HepG2 (cell line): ENCODE measurements around the gene EPDR1. TPM values are rescaled to one million over a fixed set of nuclear protein-coding genes. Genes with fewer than 3 reads are reported as not detected.

Source experiments
- ARNTL ChIP-seq: sonication (generic); formaldehyde crosslinking; IDR thresholded peaks from 2 replicates; pipeline ENCODE4 v1.4.0; 2020; ENCODE audit warnings: mild to moderate bottlenecking, missing genetic modification reagents
- BCL6 ChIP-seq: IDR thresholded peaks from 2 replicates; pipeline ENCODE4 v1.6.1; 2016; ENCODE audit warnings: missing genetic modification reagents, missing compliant biosample characterization
- BRF2 ChIP-seq: sonication (generic); formaldehyde crosslinking; IDR thresholded peaks from 2 replicates; pipeline ENCODE4 v1.8.1; 2022; ENCODE audit warnings: mild to moderate bottlenecking, missing genetic modification reagents
- FOXP4 ChIP-seq: sonication (generic); formaldehyde crosslinking; IDR thresholded peaks from 2 replicates; pipeline ENCODE4 v1.4.0; 2020; ENCODE audit warnings: missing genetic modification reagents
- GMEB2 ChIP-seq: IDR thresholded peaks from 2 replicates; pipeline ENCODE4 v1.6.1; 2016; ENCODE audit warnings: missing biosample characterization, missing genetic modification reagents, low read depth
- GTF3A ChIP-seq: sonication (generic); formaldehyde crosslinking; conservative IDR thresholded peaks from 2 replicates; pipeline ENCODE4 v1.4.0; 2020; ENCODE audit warnings: mild to moderate bottlenecking, missing genetic modification reagents
- HMGXB4 ChIP-seq, 2 experiments: sonication (generic) in 1 of 2; formaldehyde crosslinking in 1 of 2; IDR thresholded peaks; 2 replicates each; pipeline versions ENCODE4 v1.4.0 to v1.6.1; 2018 to 2020; ENCODE audit warnings: missing genetic modification reagents in 2 of 2, borderline replicate concordance in 1 of 2, low read depth in 1 of 2, mild to moderate bottlenecking in 1 of 2, missing biosample characterization in 1 of 2
- KAT2B ChIP-seq: fragments of 150-350 bp; IDR thresholded peaks from 2 replicates; pipeline ENCODE4 v1.6.1; 2014; ENCODE audit warnings: low read depth, low read length, borderline replicate concordance
- POLR2A ChIP-seq, 2 experiments: IDR thresholded peaks; 2 replicates each; pipeline ENCODE4 v1.6.1; 2011; ENCODE audit warnings: low read depth in 2 of 2, low read length in 2 of 2, mild to moderate bottlenecking in 1 of 2, moderate library complexity in 1 of 2; ENCODE audit not compliant: insufficient read depth in 1 of 2
- SP2 ChIP-seq: sonication (generic); formaldehyde crosslinking; IDR thresholded peaks from 2 replicates; pipeline ENCODE4 v1.5.1; 2020; ENCODE audit warnings: mild to moderate bottlenecking, missing genetic modification reagents
- TCF7 ChIP-seq: sonication (generic); IDR thresholded peaks from 2 replicates; pipeline ENCODE4 v1.6.1; 2016; ENCODE audit warnings: antibody characterized with exemption, low read depth
- THAP9 ChIP-seq: sonication (generic); formaldehyde crosslinking; IDR thresholded peaks from 2 replicates; pipeline ENCODE4; 2020; ENCODE audit warnings: missing genetic modification reagents, mild to moderate bottlenecking, borderline replicate concordance
- TMF1 ChIP-seq: sonication (generic); formaldehyde crosslinking; IDR thresholded peaks from 2 replicates; pipeline ENCODE4 v1.8.1; 2022; ENCODE audit warnings: low read depth, missing genetic modification reagents
- ZBTB25 ChIP-seq: IDR thresholded peaks from 2 replicates; pipeline ENCODE4 v1.6.1; 2018; ENCODE audit warnings: missing genetic modification reagents
- ZMAT5 ChIP-seq: sonication (generic); formaldehyde crosslinking; IDR thresholded peaks from 2 replicates; pipeline ENCODE4 v1.5.0; 2020; ENCODE audit warnings: mild to moderate bottlenecking, low read depth, missing genetic modification reagents, borderline replicate concordance
- ZNF547 ChIP-seq: sonication (generic); formaldehyde crosslinking; IDR thresholded peaks from 2 replicates; pipeline ENCODE4 v1.5.1; 2020; ENCODE audit warnings: mild to moderate bottlenecking, missing genetic modification reagents
- polyA plus RNA-seq, 8 experiments: library from polyadenylated mRNA; depleted of rRNA in 3 of 8; stranded (reverse) in 7 of 8; unstranded in 1 of 8; fragments of >200 nt; fragmentation: Illumina TruSeq in 4 of 8; extraction: Trizol in 4 of 8; gene quantifications; 2 replicates each; pipeline versions ENCODE4 v1.2.1 to v1.2.3, GENCODE V29; 2011 to 2016; ENCODE audit warnings: low read depth in 4 of 8, missing spikeins in 1 of 8, mixed read lengths in 1 of 8; ENCODE audit not compliant: insufficient read depth in 1 of 8
- total RNA-seq, 5 experiments: library from RNA; depleted of rRNA; stranded (reverse); fragments of >200 nt; fragmentation: Illumina TruSeq; extraction: Trizol; gene quantifications; 2 replicates each; pipeline ENCODE4 v1.2.3, GENCODE V29; 2016; ENCODE audit warnings: low read depth in 1 of 5

Gene EPDR1
- total and polyA plus RNA-seq, 2 of the 13 experiments (the other 11 are each of a cell fraction or from before 2014, with no cell fraction given): 38.3 to 50.2 TPM

- TF ChIP-seq HMGXB4 (CRISPR knock-in tag; IDR thresholded peaks at IDR 0.05; ENCODE audit: borderline replicate concordance in 1 of 2, low read depth in 1 of 2) (peak; percentile 68 to 94), SP2 (CRISPR knock-in tag) (no peak), FOXP4 (CRISPR knock-in tag) (peak; percentile 98), BCL6 (CRISPR knock-in tag) (peak; percentile 96), TCF7 (peak; percentile 99), BRF2 (CRISPR knock-in tag) (peak; percentile 88; the same call in 1 of the 2 replicates), ARNTL (CRISPR knock-in tag) (peak; percentile 80), THAP9 (CRISPR knock-in tag) (peak; percentile 80; the same call in 1 of the 2 replicates), ZNF547 (CRISPR knock-in tag) (peak; percentile 49; the same call in 1 of the 2 replicates), GMEB2 (0 out of 2 replicates have a peak, but pooled peaks have one; percentile 46), ZMAT5 (CRISPR knock-in tag) (no peak), POLR2A (IDR thresholded peaks at IDR 0.05; ENCODE audit: insufficient read depth in 1 of 2, low read depth in 2 of 2, low read length in 2 of 2) (peak; percentile 58 to 91; a peak in 3 of 4 replicates), ZBTB25 (CRISPR knock-in tag) (peak; percentile 95), TMF1 (CRISPR knock-in tag) (no peak), GTF3A (CRISPR knock-in tag) (no peak), KAT2B (no peak)
These were observed 22.6 kb downstream of the EPDR1 start (continued) for GRCh38 chr7:37942934-37943610.
